Esophagus muscularis mucosa (tissue), 3 donors: Measurements from ENCODE around the gene PRKCD.

Experiments used
- CTCF ChIP-seq, 3 experiments: fragments of 200-600 bp in 2 of 3; fragments of 450-650 bp in 1 of 3; sonication (generic) in 2 of 3; IDR thresholded peaks; one replicate each; pipeline ENCODE4 v1.5.1; 2017 to 2019; ENCODE audit warnings: antibody characterized with exemption in 3 of 3, mild to moderate bottlenecking in 2 of 3, moderate library complexity in 1 of 3
- POLR2AphosphoS5 ChIP-seq, 2 donors: sonication (generic); formaldehyde crosslinking; IDR thresholded peaks; one replicate each; pipeline ENCODE4 v1.6.1; 2017; ENCODE audit warnings: antibody characterized with exemption in 2 of 2

- no peak for TF ChIP-seq CTCF (IDR thresholded peaks at IDR 0.05)
- no peak for TF ChIP-seq POLR2AphosphoS5 (IDR thresholded peaks at IDR 0.05)
These were observed 52.3 kb downstream of the PRKCD start for GRCh38 chr3:53213276-53213675.
